ENCODE results near the gene DTNA. TPM values are rescaled to one million over a fixed set of nuclear protein-coding genes. Genes with fewer than 3 reads are reported as not detected.

The DTNA gene
- total and polyA plus RNA-seq, 12 donors, result 6.3 to 43.9 (median 22.3) TPM

GRCh38 chr18:34796035-34796657 lies 86.0 kb downstream of the DTNA start:
- no peak overlapping the region for H3K27ac ChIP-seq
- 84 to 93% (median 87%) methylated on average over 7 of the region's 7 CpGs for WGBS, 4 donors

GRCh38 chr18:34799291-34799690 lies 89.2 kb downstream of the DTNA start:
- Histone ChIP-seq H3K9me3 (replicated peaks in 1 of 3) (no peaks in the 10 kb centered on the region), H3K4me3 (no peak overlapping the region), H3K27me3 (no peaks in the 10 kb centered on the region), H3K27ac (no peak overlapping the region), H3K4me1 (replicated peaks in 1 of 2) (no peaks in the 10 kb centered on the region), H3K36me3 (replicated peaks in 1 of 2) (no peaks in the 10 kb centered on the region)
- intact Hi-C loops (cut with DNase I), result no loop called here
- DNase-seq, result no peak
- TF ChIP-seq CTCF (IDR thresholded peaks at IDR 0.05), result no peak
- no peak for TF ChIP-seq POLR2A (IDR thresholded peaks at IDR 0.05)
- 79 to 91% (median 83%) methylated on average over 4 of the region's 4 CpGs for WGBS, 4 donors

More at GRCh38 chr18:34796035-34796657, 86.0 kb downstream of the DTNA start:
- H3K36me3 ChIP-seq (replicated peaks in 1 of 2), result no peaks in the 10 kb centered on the region
- TF ChIP-seq CTCF (IDR thresholded peaks at IDR 0.05) (no peak), POLR2A (IDR thresholded peaks at IDR 0.05) (no peak)
- intact Hi-C loops (cut with DNase I), result no loop called here
- H3K4me1 ChIP-seq (replicated peaks in 1 of 2), result no peaks in the 10 kb centered on the region
- DNase-seq, result no peak
- H3K27me3 ChIP-seq, result no peaks in the 10 kb centered on the region
- no peak overlapping the region for H3K4me3 ChIP-seq
- H3K9me3 ChIP-seq (replicated peaks in 1 of 3), result no peaks in the 10 kb centered on the region

GRCh38 chr18:34800381-34800780 lies 90.3 kb downstream of the DTNA start:
- no peak for DNase-seq
- TF ChIP-seq POLR2A (IDR thresholded peaks at IDR 0.05), result no peak
- no peak for TF ChIP-seq CTCF (IDR thresholded peaks at IDR 0.05)
- Histone ChIP-seq H3K36me3 (replicated peaks in 1 of 2) (no peaks in the 10 kb centered on the region), H3K9me3 (replicated peaks in 1 of 3) (no peaks in the 10 kb centered on the region), H3K27me3 (no peaks in the 10 kb centered on the region), H3K4me3 (no peak overlapping the region), H3K4me1 (replicated peaks in 1 of 2) (no peaks in the 10 kb centered on the region), H3K27ac (no peak overlapping the region)
- intact Hi-C loops (cut with DNase I), result no loop called here
- WGBS, 4 donors, result 83 to 94% (median 84%) methylated on average over 1 of the region's 1 CpG

- Histone ChIP-seq H3K27ac (no peak overlapping the region), H3K27me3 (no peaks in the 10 kb centered on the region), H3K9me3 (replicated peaks in 1 of 3) (no peaks in the 10 kb centered on the region), H3K4me1 (replicated peaks in 1 of 2) (no peaks in the 10 kb centered on the region), H3K36me3 (replicated peaks in 1 of 2) (no peaks in the 10 kb centered on the region), H3K4me3 (no peak overlapping the region)
- intact Hi-C loops (cut with DNase I), result no loop called here
- TF ChIP-seq CTCF (IDR thresholded peaks at IDR 0.05), result no peak
- no peak for TF ChIP-seq POLR2A (IDR thresholded peaks at IDR 0.05)
- 80 to 90% (median 85%) methylated on average over 2 of the region's 2 CpGs for WGBS, 4 donors
- DNase-seq, result no peak
Measured at GRCh38 chr18:34801774-34802173, 91.7 kb downstream of the DTNA start.

Measured in adrenal gland (tissue), 12 donors.